GM19025 (cell line): ENCODE results near the gene MRPL43.
"Not testable (repeated sequence)": the region's sequence is repeated elsewhere in the genome, so short reads cannot be mapped to it uniquely, and the experiment has no call there.

Source experiments
- ATAC-seq: cut with Tn5 transposase; IDR thresholded peaks from one replicate; pipeline ENCODE4 v1.9.1; 2021; ENCODE audit warnings: mild to moderate bottlenecking, low read depth, moderate library complexity; ENCODE audit not compliant: unreplicated experiment

MRPL43 gene

GRCh38 chr10:100986952-100987684 is at the start of gene MRPL43, which contains the start of gene TWNK:
MRPL43 (minus strand) TSS chr10:100987497; CDS start chr10:100987443, 54 bp downstream.
TWNK (plus strand) TSS chr10:100987543; CDS start chr10:100988211, 668 bp downstream.
- peak; percentile 84 for ATAC-seq

- ATAC-seq, result no peak
These were observed 49.4 kb upstream of the MRPL43 start for GRCh38 chr10:101036726-101037125.

- ATAC-seq, result no peak
These were observed 48.8 kb upstream of the MRPL43 start for GRCh38 chr10:101035916-101036702.

GRCh38 chr10:101035314-101035713 is 48.0 kb upstream of the MRPL43 start:
- no peak for ATAC-seq

GRCh38 chr10:101034404-101034803 is 47.1 kb upstream of the MRPL43 start:
- not testable (repeated sequence) for ATAC-seq

- no peak for ATAC-seq
These were observed 46.0 kb upstream of the MRPL43 start for GRCh38 chr10:101033276-101033675.

GRCh38 chr10:101032637-101033224 is 45.4 kb upstream of the MRPL43 start:
- ATAC-seq, result peak; percentile 11

- ATAC-seq, result peak; percentile 43
These were observed 44.7 kb upstream of the MRPL43 start for GRCh38 chr10:101031796-101032636.

GRCh38 chr10:101031128-101031795 is 44.0 kb upstream of the MRPL43 start, which contains the start of the genes PDZD7 and SFXN3:
PDZD7 (minus strand) TSS chr10:101031129; CDS start chr10:101030219, 910 bp downstream.
SFXN3 (plus strand) TSS chr10:101031234; CDS start chr10:101034695, 3,461 bp downstream.
- peak; percentile 96 for ATAC-seq

- no peak for ATAC-seq
These were observed 43.3 kb upstream of the MRPL43 start for GRCh38 chr10:101030496-101031127.

- ATAC-seq, result no peak
These were observed 42.4 kb upstream of the MRPL43 start for GRCh38 chr10:101029520-101030295.

- no peak for ATAC-seq
These were observed 41.4 kb upstream of the MRPL43 start for GRCh38 chr10:101028446-101029337.

GRCh38 chr10:101027106-101027720 is 39.9 kb upstream of the MRPL43 start:
- no peak for ATAC-seq

- no peak for ATAC-seq
These were observed 35.8 kb upstream of the MRPL43 start for GRCh38 chr10:101022967-101023705.

- ATAC-seq, result no peak
These were observed 34.5 kb upstream of the MRPL43 start for GRCh38 chr10:101021692-101022251.

- ATAC-seq, result no peak
These were observed 33.9 kb upstream of the MRPL43 start for GRCh38 chr10:101021239-101021638.
